Progenitor cell of endocrine pancreas (in vitro differentiated cells): ENCODE data around the gene ING2. TPM values are rescaled to one million over a fixed set of nuclear protein-coding genes. Genes with fewer than 3 reads are reported as not detected.

Source experiments
- DNase-seq: peaks from one replicate; pipeline ENCODE4 v3.0.0; 2021; ENCODE audit warnings: low spot score; ENCODE audit not compliant: unreplicated experiment
- H3K27ac Mint-ChIP-seq: 2 replicates; pipeline ENCODE4 v1.8.0; 2021; ENCODE audit warnings: mild to moderate bottlenecking, moderate library complexity, mixed read lengths
- H3K27me3 Mint-ChIP-seq: 2 replicates; pipeline ENCODE4 v1.8.0; 2021; ENCODE audit warnings: mixed read lengths
- H3K36me3 Mint-ChIP-seq: 2 replicates; pipeline ENCODE4 v1.8.0; 2022; ENCODE audit warnings: mixed read lengths; ENCODE audit not compliant: insufficient read depth
- H3K4me1 Mint-ChIP-seq: 2 replicates; pipeline ENCODE4 v1.8.0; 2021; ENCODE audit warnings: low read depth, mixed read lengths
- H3K4me3 Mint-ChIP-seq: 2 replicates; pipeline ENCODE4 v1.8.0; 2021; ENCODE audit warnings: low read depth, mild to moderate bottlenecking, moderate library complexity, mixed read lengths
- H3K9me3 Mint-ChIP-seq: 2 replicates; pipeline ENCODE4 v1.8.0; 2021; ENCODE audit warnings: low read depth, mixed read lengths
- CTCF ChIP-seq: fragments of 200-600 bp; sonication (generic); IDR thresholded peaks from one replicate; pipeline ENCODE4 v1.5.0; 2021; ENCODE audit warnings: antibody characterized with exemption, mild to moderate bottlenecking; ENCODE audit not compliant: unreplicated experiment
- total RNA-seq: library from RNA; stranded (reverse); gene quantifications from 2 replicates; pipeline ENCODE4 v1.2.1, GENCODE V29; 2021

ING2 gene
- total RNA-seq, 1 donor from 2014 or later, result 19.9 TPM

- H3K36me3 Mint-ChIP-seq, result peaks cover 15% of the 10 kb centered on the region
- no peaks in the 10 kb centered on the region for H3K27me3 Mint-ChIP-seq
- H3K4me3 Mint-ChIP-seq, result no peak overlapping the region
- TF ChIP-seq CTCF, result no peak
- H3K4me1 Mint-ChIP-seq, result peaks cover 22% of the 10 kb centered on the region
- H3K9me3 Mint-ChIP-seq, result peaks cover 4% of the 10 kb centered on the region
- peak overlapping the region; percentile 49 for H3K27ac Mint-ChIP-seq
- no peak for DNase-seq
Measured at GRCh38 chr4:183468210-183469095, 36.4 kb upstream of the ING2 start.

- TF ChIP-seq CTCF, result no peak
- no peak overlapping the region for H3K27ac Mint-ChIP-seq
- no peak for DNase-seq
- peaks cover 4% of the 10 kb centered on the region for H3K9me3 Mint-ChIP-seq
- H3K27me3 Mint-ChIP-seq, result no peaks in the 10 kb centered on the region
- H3K4me1 Mint-ChIP-seq, result peaks cover 22% of the 10 kb centered on the region
- H3K36me3 Mint-ChIP-seq, result peaks cover 10% of the 10 kb centered on the region
- H3K4me3 Mint-ChIP-seq, result no peak overlapping the region
Measured at GRCh38 chr4:183469285-183469684, 35.6 kb upstream of the ING2 start.

GRCh38 chr4:183469936-183470335, 34.9 kb upstream of the ING2 start:
- no peak for TF ChIP-seq CTCF
- H3K4me1 Mint-ChIP-seq, result peaks cover 22% of the 10 kb centered on the region
- peak overlapping the region; percentile 20 for H3K27ac Mint-ChIP-seq
- peaks cover 4% of the 10 kb centered on the region for H3K9me3 Mint-ChIP-seq
- DNase-seq, result no peak
- peaks cover 8% of the 10 kb centered on the region for H3K36me3 Mint-ChIP-seq
- H3K4me3 Mint-ChIP-seq, result no peak overlapping the region
- no peaks in the 10 kb centered on the region for H3K27me3 Mint-ChIP-seq

- no peak for TF ChIP-seq CTCF
- Mint-ChIP-seq H3K4me3 (no peak overlapping the region), H3K9me3 (peaks cover 4% of the 10 kb centered on the region), H3K27me3 (no peaks in the 10 kb centered on the region), H3K27ac (peak overlapping the region; percentile 92), H3K4me1 (peaks cover 22% of the 10 kb centered on the region), H3K36me3 (peaks cover 8% of the 10 kb centered on the region)
- DNase-seq, result no peak
Measured at GRCh38 chr4:183470821-183471220, 34.0 kb upstream of the ING2 start.

GRCh38 chr4:183471946-183472708, 32.7 kb upstream of the ING2 start:
- no peak overlapping the region for H3K4me3 Mint-ChIP-seq
- peak; percentile 71 for DNase-seq
- H3K27me3 Mint-ChIP-seq, result no peaks in the 10 kb centered on the region

More at GRCh38 chr4:183471946-183472708, 32.7 kb upstream of the ING2 start:
- Mint-ChIP-seq H3K27ac (no peak overlapping the region), H3K9me3 (peaks cover 4% of the 10 kb centered on the region), H3K4me1 (peaks cover 16% of the 10 kb centered on the region), H3K36me3 (peaks cover 5% of the 10 kb centered on the region)
- peak; percentile 87 for TF ChIP-seq CTCF
